Panc1 (cell line): Measurements from ENCODE around the gene HLA-DPB1. TPM values are rescaled to one million over a fixed set of nuclear protein-coding genes. Genes with fewer than 3 reads are reported as not detected.

Experiments
- ATAC-seq: fragments of 200-7000 bp; cut with Tn5 transposase; 2 replicates; pipeline ENCODE4 v1.9.1; 2020; ENCODE audit warnings: mild to moderate bottlenecking, moderate library complexity
- BruUV-seq: library from RNA; stranded (reverse); fragments of 400-500 nt; replicated peaks from 2 replicates; lab custom pipeline; 2021; lab: Mats Ljungman, UMichigan
- CTCF ChIA-PET: fragments of 300-600 bp; sonication (Branson Sonifier 250); formaldehyde crosslinking; loops from one replicate; lab custom pipeline; 2022; ENCODE audit warnings: antibody characterized with exemption; lab: Charles Lee
- POLR2A ChIA-PET: fragments of 300-600 bp; sonication (Branson Sonifier 250); formaldehyde crosslinking; loops from one replicate; lab custom pipeline; 2022; ENCODE audit warnings: antibody characterized with exemption; lab: Charles Lee
- DNase-seq: peaks from one replicate; pipeline ENCODE4 v3.0.0-alpha.2; 2010; ENCODE audit warnings: low read depth, low spot score
- H3K27ac ChIP-seq: 2 replicates; pipeline ENCODE4 v1.5.1; 2011; ENCODE audit warnings: mild to moderate bottlenecking, low read length, inconsistent platforms
- H3K27me3 ChIP-seq: fragments of 200-500 bp; sonication (Bioruptor generic); 2 replicates; pipeline ENCODE4 v1.6.0; 2014; ENCODE audit warnings: low read length, inconsistent platforms; ENCODE audit not compliant: control insufficient read depth, insufficient read depth
- H3K36me3 ChIP-seq: fragments of 200-500 bp; sonication (Bioruptor generic); 2 replicates; pipeline ENCODE4 v1.5.1; 2014; ENCODE audit warnings: inconsistent platforms, mild to moderate bottlenecking, low read length, moderate library complexity; ENCODE audit not compliant: control insufficient read depth, insufficient read depth
- H3K4me1 ChIP-seq: 2 replicates; pipeline ENCODE4 v1.5.1; 2011; ENCODE audit warnings: inconsistent platforms, mild to moderate bottlenecking, low read length, moderate library complexity; ENCODE audit not compliant: control insufficient read depth, insufficient read depth
- H3K4me3 ChIP-seq, 2 experiments: 2 replicates each; pipeline ENCODE4 v1.5.1; 2011 to 2012; ENCODE audit warnings: low read depth in 2 of 2, low read length in 2 of 2, mild to moderate bottlenecking in 2 of 2, inconsistent platforms in 1 of 2, moderate library complexity in 1 of 2
- H3K9me3 ChIP-seq: fragments of 200-500 bp; sonication (Bioruptor generic); 2 replicates; pipeline ENCODE4 v1.5.1; 2014; ENCODE audit warnings: low read depth, mild to moderate bottlenecking, inconsistent platforms, low read length, moderate library complexity; ENCODE audit not compliant: control insufficient read depth, insufficient read depth
- POLR2AphosphoS5 ChIP-seq: IDR thresholded peaks from 2 replicates; pipeline ENCODE4 v1.6.1; 2012; ENCODE audit warnings: mild to moderate bottlenecking, low read depth, low read length, moderate library complexity
- SIN3A ChIP-seq: IDR thresholded peaks from 2 replicates; pipeline ENCODE4 v1.6.1; 2012; ENCODE audit warnings: low read depth, mild to moderate bottlenecking, low read length, moderate library complexity, borderline replicate concordance; ENCODE audit not compliant: insufficient read depth
- TCF7L2 ChIP-seq: IDR thresholded peaks from 2 replicates; pipeline ENCODE4 v1.6.1; 2011; ENCODE audit warnings: mild to moderate bottlenecking, low read depth, low read length, inconsistent platforms
- in situ Hi-C: cut with HindIII; loops from 2 replicates; pipeline ENCODE4 v1.10.0; 2016; ENCODE audit warnings: low sequenced_read_pairs, low pct_unique_long_range_greater_than_20kb
- intact Hi-C: fragments of 100-400 bp; cut with micrococcal nuclease; formaldehyde crosslinking; loops from one replicate; pipeline ENCODE4 v1.10.0; 2022; ENCODE audit not compliant: unreplicated experiment
- total RNA-seq: library from RNA; stranded (reverse); gene quantifications from one replicate; pipeline ENCODE4 v1.2.1, GENCODE V29; 2021; ENCODE audit not compliant: unreplicated experiment
- TF ChIP-seq, protein P1 (sequence below): fragments of 450-650 bp; IDR thresholded peaks from 2 replicates; pipeline ENCODE4 v1.5.1; 2017; ENCODE audit warnings: mild to moderate bottlenecking
- TF ChIP-seq, protein P2 (sequence below), 2 experiments: IDR thresholded peaks; 2 replicates each; pipeline ENCODE4 v1.6.1; 2011 to 2012; ENCODE audit warnings: low read depth in 2 of 2, control low read depth in 1 of 2, low read length in 1 of 2, mild to moderate bottlenecking in 1 of 2, moderate library complexity in 1 of 2; ENCODE audit not compliant: insufficient read depth in 1 of 2

HLA-DPB1 gene
- total RNA-seq, 1 experiment from 2014 or later = 0.64 TPM

DNA sequence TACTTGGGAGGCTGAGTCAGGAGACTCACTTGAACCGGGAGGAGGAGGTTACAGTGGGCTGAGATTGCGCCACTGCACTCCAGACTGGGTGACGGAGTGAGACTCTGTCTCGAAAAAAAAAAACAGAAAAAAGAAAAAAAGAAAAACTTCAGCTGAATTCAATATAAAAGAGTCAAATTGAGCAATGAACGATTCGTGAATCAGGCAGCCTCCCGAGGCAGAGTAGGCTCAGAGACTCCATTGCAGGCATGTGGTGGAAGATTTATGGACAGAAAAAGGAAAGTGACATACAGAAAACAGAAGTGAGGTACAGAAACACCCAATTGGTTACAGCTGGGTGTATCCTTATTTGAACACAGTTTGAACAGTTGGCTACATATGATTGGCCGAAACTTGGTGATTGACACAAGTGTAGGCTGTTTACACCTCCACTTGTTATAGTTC, 56.3 kb downstream of the HLA-DPB1 start:
- Histone ChIP-seq H3K9me3 (no peaks in the 10 kb centered on the region), H3K27me3 (peaks cover 1% of the 10 kb centered on the region; the same call in 1 of the 2 replicates), H3K4me1 (no peaks in the 10 kb centered on the region), H3K4me3 (no peak overlapping the region), H3K27ac (no peak overlapping the region), H3K36me3 (no peaks in the 10 kb centered on the region)
- TF ChIP-seq, protein P1, sequence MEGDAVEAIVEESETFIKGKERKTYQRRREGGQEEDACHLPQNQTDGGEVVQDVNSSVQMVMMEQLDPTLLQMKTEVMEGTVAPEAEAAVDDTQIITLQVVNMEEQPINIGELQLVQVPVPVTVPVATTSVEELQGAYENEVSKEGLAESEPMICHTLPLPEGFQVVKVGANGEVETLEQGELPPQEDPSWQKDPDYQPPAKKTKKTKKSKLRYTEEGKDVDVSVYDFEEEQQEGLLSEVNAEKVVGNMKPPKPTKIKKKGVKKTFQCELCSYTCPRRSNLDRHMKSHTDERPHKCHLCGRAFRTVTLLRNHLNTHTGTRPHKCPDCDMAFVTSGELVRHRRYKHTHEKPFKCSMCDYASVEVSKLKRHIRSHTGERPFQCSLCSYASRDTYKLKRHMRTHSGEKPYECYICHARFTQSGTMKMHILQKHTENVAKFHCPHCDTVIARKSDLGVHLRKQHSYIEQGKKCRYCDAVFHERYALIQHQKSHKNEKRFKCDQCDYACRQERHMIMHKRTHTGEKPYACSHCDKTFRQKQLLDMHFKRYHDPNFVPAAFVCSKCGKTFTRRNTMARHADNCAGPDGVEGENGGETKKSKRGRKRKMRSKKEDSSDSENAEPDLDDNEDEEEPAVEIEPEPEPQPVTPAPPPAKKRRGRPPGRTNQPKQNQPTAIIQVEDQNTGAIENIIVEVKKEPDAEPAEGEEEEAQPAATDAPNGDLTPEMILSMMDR = no peak
- no peak for TF ChIP-seq TCF7L2
- TF ChIP-seq, protein P2, sequence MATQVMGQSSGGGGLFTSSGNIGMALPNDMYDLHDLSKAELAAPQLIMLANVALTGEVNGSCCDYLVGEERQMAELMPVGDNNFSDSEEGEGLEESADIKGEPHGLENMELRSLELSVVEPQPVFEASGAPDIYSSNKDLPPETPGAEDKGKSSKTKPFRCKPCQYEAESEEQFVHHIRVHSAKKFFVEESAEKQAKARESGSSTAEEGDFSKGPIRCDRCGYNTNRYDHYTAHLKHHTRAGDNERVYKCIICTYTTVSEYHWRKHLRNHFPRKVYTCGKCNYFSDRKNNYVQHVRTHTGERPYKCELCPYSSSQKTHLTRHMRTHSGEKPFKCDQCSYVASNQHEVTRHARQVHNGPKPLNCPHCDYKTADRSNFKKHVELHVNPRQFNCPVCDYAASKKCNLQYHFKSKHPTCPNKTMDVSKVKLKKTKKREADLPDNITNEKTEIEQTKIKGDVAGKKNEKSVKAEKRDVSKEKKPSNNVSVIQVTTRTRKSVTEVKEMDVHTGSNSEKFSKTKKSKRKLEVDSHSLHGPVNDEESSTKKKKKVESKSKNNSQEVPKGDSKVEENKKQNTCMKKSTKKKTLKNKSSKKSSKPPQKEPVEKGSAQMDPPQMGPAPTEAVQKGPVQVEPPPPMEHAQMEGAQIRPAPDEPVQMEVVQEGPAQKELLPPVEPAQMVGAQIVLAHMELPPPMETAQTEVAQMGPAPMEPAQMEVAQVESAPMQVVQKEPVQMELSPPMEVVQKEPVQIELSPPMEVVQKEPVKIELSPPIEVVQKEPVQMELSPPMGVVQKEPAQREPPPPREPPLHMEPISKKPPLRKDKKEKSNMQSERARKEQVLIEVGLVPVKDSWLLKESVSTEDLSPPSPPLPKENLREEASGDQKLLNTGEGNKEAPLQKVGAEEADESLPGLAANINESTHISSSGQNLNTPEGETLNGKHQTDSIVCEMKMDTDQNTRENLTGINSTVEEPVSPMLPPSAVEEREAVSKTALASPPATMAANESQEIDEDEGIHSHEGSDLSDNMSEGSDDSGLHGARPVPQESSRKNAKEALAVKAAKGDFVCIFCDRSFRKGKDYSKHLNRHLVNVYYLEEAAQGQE (IDR thresholded peaks at IDR 0.05; ENCODE audit: insufficient read depth in 1 of 2, low read depth in 2 of 2, low read length in 1 of 2) = no peak
- TF ChIP-seq SIN3A = no peak
- no peak for TF ChIP-seq POLR2AphosphoS5
- intact Hi-C loops = no loop called here
- no peak for ATAC-seq
- CTCF ChIA-PET = no interaction called here
- POLR2A ChIA-PET = no interaction called here
- BruUV-seq = no TSS peak
- no peak for DNase-seq
- in situ Hi-C loops = no loop called here

DNA sequence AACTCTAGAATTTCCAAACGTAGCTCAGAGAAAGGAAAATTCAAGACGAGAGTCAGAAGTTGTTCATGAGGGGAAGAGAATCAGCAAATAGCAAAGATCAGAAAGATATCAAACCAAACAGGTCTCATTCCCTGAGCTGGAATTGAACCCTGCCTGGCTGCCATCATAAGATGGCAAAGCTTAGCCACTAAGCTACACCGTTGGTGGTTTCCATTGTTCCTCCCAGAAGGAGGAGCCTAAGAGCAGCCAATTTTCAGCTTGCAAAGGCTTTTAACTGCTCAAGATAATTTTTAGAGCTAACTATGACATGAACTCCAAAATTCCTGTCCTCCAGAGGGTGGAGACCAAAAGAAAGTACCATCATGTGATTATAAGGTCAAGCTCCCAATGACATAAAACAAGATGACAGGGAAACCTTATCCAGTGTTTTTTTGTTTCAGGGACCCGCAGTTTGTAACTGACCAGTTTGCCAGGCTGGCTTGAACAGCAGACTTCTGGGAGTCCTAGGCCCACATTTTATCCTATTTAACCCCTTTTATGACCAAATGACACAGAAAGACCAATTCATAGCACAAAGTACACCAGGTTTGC, 60.6 kb downstream of the HLA-DPB1 start:
- no peak for DNase-seq
- in situ Hi-C loops = no loop called here
- intact Hi-C loops = no loop called here
- no peak for ATAC-seq
- no TSS peak for BruUV-seq
- ChIA-PET POLR2A (no interaction called here), CTCF (interaction anchor here (0.6 kb wide), 1 partner anchor 37 kb away, joined by 3 read pairs; no protein-coding TSS in a partner anchor)
- Histone ChIP-seq H3K36me3 (no peaks in the 10 kb centered on the region), H3K4me1 (no peaks in the 10 kb centered on the region), H3K9me3 (no peaks in the 10 kb centered on the region), H3K27me3 (no peaks in the 10 kb centered on the region), H3K4me3 (no peak overlapping the region), H3K27ac (no peak overlapping the region)
- TF ChIP-seq, protein P2 (IDR thresholded peaks at IDR 0.05; ENCODE audit: insufficient read depth in 1 of 2, low read depth in 2 of 2, low read length in 1 of 2) = no peak
- no peak for TF ChIP-seq POLR2AphosphoS5
- TF ChIP-seq, protein P1 = no peak
- TF ChIP-seq TCF7L2 = no peak
- TF ChIP-seq SIN3A = no peak
